ENCODE data around the gene ZNF433. TPM values are rescaled to one million over a fixed set of nuclear protein-coding genes. Genes with fewer than 3 reads are reported as not detected.
"Not testable (repeated sequence)": the region's sequence is repeated elsewhere in the genome, so short reads cannot be mapped to it uniquely, and the experiment has no call there.

Gene ZNF433
- 1 to 10 TPM; 1.2 to 1.5 TPM for total RNA-seq

DNA sequence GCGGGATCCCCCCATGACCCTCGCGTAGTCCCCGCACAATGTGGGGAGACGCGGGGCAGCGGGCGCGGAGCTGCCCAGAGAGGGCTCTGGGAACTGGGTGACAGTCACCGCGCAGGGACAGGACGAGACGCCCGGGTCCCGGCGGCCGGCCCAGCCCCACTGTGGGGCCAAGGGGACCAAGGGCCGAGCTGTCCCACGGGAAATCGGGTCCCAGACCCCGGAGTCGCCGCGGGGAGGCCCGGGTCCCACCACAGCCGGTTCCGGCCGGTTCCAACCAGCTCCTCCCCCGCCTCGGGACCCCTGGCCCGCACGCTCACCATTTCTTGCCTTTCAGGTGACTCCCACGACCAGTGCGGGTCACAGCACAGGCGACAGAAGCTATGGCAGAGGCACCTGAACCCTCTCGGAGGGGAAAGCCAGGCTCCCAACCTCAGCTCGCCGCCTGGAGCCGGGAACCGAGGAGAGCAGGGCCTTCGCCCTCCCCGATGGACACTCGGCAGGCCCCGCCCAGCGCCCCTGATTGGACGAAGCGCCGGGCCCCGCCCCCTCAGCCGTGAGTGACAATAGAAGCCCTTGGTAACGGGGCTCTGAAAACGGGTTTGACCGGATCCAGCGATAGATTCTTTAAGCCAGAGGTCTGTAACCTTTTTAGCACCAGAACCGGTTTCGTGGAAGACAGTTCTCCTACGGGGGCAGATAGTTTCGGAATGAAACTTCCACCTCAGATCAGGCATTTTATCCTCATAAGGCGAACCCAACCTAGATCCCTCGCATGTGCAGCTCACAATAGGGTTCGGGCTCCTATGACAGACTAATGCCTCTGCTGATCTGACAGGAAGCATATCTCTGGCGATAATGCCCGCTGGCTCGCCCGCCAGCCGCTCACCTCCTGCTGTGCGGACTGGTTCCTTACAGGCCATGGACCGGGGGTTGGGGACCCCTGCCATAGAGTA lies at the start of gene ZNF433:
Gene ZNF433 (minus strand): TSS at position 460 of the 953 bp plus-strand sequence. CDS start 140 bp downstream, at position 320.
- DNase-seq (peak; percentile 89), ATAC-seq (peak; percentile 97)
- POLR2A ChIA-PET = interaction anchor here (0.8 to 1.7 kb wide), 2 partner anchors 47 to 459 kb away, joined by 4 to 8 read pairs; no protein-coding TSS in a partner anchor
- CTCF ChIA-PET = interaction anchor here (0.6 to 1.8 kb wide), 7 partner anchors 24 to 350 kb away, joined by 3 to 6 read pairs (median 3); partner anchors contain the start of gene ZNF700
- Mint-ChIP-seq H3K9me3 (ENCODE audit: low read depth) (peaks cover 2% of the 10 kb centered on the region), H3K36me3 (ENCODE audit: low read depth) (no peaks in the 10 kb centered on the region), H3K27ac (peak within 1 kb of the TSS; percentile 82), H3K4me1 (peaks cover 9% of the 10 kb centered on the region), H3K27me3 (peaks cover 3% of the 10 kb centered on the region), H3K4me3 (peak within 1 kb of the TSS; percentile 77)
- intact Hi-C loops (cut with DNase I, micrococcal nuclease) = loop anchor here (1.0 to 5.0 kb wide), 3 partner anchors 33 to 112 kb away; no protein-coding TSS in a partner anchor

DNA sequence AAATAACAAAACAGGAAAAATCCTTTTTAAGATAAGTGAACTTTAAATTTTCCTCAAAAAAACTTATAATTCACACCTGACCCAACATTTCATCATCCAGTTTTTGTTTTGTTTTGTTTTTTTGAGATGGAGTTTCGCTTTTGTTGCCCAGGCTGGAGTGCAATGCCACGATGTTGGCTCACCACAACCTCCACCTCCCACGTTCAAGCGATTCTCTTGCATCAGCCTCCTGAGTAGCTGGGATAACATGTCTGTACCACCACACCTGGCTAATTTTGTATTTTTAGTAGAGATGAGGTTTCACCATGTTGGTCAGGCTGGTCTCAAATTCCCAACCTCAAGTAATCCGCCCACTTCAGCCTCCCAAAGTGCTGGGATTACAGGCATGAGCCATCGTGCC lies 47.9 kb upstream of the ZNF433 start:
- POLR2A ChIA-PET; CTCF ChIA-PET; H3K27me3 Mint-ChIP-seq; intact Hi-C loops (cut with DNase I, micrococcal nuclease); ATAC-seq; H3K4me3 Mint-ChIP-seq; H3K27ac Mint-ChIP-seq; H3K4me1 Mint-ChIP-seq: not testable (repeated sequence)
- peaks cover 23% of the 10 kb centered on the region for H3K36me3 Mint-ChIP-seq (ENCODE audit: low read depth)
- DNase-seq = peak; percentile 32
- peaks cover 17% of the 10 kb centered on the region for H3K9me3 Mint-ChIP-seq (ENCODE audit: low read depth)

DNA sequence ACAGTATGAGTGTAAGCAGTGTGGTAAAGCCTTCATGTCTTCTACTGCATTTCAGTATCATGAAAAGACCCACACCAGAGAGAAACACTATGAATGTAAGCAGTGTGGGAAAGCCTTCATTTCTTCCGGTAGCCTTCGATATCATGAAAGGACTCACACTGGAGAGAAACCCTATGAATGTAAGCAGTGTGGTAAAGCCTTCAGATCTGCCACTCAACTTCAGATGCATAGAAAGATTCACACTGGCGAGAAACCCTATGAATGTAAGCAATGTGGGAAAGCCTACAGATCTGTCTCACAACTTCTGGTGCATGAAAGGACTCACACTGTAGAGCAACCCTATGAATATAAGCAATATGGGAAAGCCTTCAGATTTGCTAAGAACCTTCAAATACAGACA lies 41.9 kb upstream of the ZNF433 start:
- DNase-seq (no peak), ATAC-seq (no peak)
- ChIA-PET CTCF (interaction anchor here (0.6 kb wide), 1 partner anchor 116 kb away, joined by 3 read pairs; no protein-coding TSS in a partner anchor), POLR2A (no interaction called here)
- no peaks in the 10 kb centered on the region for H3K27me3 Mint-ChIP-seq
- no peaks in the 10 kb centered on the region for H3K4me1 Mint-ChIP-seq
- peaks cover 44% of the 10 kb centered on the region for H3K9me3 Mint-ChIP-seq (ENCODE audit: low read depth)
- no peak overlapping the region for H3K4me3 Mint-ChIP-seq
- intact Hi-C loops (cut with DNase I, micrococcal nuclease) = loop anchor here in 1 of 2 experiments (5.0 kb wide), 1 partner anchor 110 kb away; no protein-coding TSS in a partner anchor
- H3K27ac Mint-ChIP-seq = no peak overlapping the region
- peaks cover 63% of the 10 kb centered on the region for H3K36me3 Mint-ChIP-seq (ENCODE audit: low read depth)

DNA sequence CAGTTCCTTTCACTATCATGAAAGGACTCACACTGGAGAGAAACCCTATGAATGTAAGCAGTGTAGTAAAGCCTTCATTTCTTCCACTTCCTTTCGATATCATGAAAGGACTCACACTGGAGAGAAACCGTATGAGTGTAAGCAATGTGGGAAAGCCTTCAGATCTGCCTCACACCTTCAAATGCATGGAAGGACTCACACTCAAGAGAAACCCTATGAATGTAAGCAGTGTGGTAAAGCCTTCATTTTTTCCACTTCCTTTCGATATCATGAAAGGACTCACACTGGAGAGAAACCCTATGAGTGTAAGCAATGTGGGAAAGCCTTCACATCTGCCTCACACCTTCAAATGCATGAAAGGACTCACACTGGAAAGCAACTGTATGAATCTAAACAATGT lies 40.9 kb upstream of the ZNF433 start:
- intact Hi-C loops (cut with DNase I, micrococcal nuclease) = loop anchor here in 1 of 2 experiments (5.0 kb wide), 1 partner anchor 111 kb away; no protein-coding TSS in a partner anchor
- CTCF ChIA-PET, H3K4me3 Mint-ChIP-seq, H3K4me1 Mint-ChIP-seq, POLR2A ChIA-PET, DNase-seq, H3K27ac Mint-ChIP-seq, ATAC-seq, H3K27me3 Mint-ChIP-seq: not testable (repeated sequence)
- Mint-ChIP-seq H3K36me3 (ENCODE audit: low read depth) (peaks cover 61% of the 10 kb centered on the region), H3K9me3 (ENCODE audit: low read depth) (peaks cover 41% of the 10 kb centered on the region)

DNA sequence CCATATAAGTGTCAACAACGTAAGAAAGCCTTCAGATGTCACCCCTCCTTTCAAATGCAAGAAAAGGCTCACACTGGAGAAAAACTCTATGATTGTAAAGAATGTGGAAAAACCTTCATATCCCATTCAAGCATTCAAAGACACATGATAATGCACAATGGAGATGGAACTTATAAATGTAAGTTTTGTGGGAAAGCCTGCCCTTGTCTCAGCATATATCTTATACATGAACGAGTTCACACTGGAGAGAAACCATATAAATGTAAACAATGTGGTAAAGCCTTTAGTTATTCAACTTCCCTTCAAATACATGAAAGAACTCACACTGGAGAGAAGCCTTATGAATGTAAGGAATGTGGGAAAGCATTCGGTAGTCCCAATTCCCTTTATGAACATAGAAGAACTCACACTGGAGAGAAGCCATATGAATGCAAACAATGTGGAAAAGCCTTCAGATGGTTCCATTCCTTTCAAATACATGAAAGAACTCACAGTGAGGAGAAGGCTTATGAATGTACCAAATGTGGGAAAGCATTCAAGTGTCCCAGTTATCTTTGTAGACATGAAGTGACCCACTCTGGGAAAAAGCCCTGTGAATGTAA lies 40.2 kb upstream of the ZNF433 start:
- peaks cover 40% of the 10 kb centered on the region for H3K9me3 Mint-ChIP-seq (ENCODE audit: low read depth)
- ATAC-seq (no peak), DNase-seq (no peak)
- intact Hi-C loops (cut with DNase I, micrococcal nuclease) = loop anchor here in 1 of 2 experiments (5.0 kb wide), 1 partner anchor 112 kb away; no protein-coding TSS in a partner anchor
- CTCF ChIA-PET = no interaction called here
- H3K4me1 Mint-ChIP-seq = no peaks in the 10 kb centered on the region
- POLR2A ChIA-PET = no interaction called here
- no peak overlapping the region for H3K27ac Mint-ChIP-seq
- H3K27me3 Mint-ChIP-seq = no peaks in the 10 kb centered on the region
- peaks cover 64% of the 10 kb centered on the region for H3K36me3 Mint-ChIP-seq (ENCODE audit: low read depth)
- no peak overlapping the region for H3K4me3 Mint-ChIP-seq

DNA sequence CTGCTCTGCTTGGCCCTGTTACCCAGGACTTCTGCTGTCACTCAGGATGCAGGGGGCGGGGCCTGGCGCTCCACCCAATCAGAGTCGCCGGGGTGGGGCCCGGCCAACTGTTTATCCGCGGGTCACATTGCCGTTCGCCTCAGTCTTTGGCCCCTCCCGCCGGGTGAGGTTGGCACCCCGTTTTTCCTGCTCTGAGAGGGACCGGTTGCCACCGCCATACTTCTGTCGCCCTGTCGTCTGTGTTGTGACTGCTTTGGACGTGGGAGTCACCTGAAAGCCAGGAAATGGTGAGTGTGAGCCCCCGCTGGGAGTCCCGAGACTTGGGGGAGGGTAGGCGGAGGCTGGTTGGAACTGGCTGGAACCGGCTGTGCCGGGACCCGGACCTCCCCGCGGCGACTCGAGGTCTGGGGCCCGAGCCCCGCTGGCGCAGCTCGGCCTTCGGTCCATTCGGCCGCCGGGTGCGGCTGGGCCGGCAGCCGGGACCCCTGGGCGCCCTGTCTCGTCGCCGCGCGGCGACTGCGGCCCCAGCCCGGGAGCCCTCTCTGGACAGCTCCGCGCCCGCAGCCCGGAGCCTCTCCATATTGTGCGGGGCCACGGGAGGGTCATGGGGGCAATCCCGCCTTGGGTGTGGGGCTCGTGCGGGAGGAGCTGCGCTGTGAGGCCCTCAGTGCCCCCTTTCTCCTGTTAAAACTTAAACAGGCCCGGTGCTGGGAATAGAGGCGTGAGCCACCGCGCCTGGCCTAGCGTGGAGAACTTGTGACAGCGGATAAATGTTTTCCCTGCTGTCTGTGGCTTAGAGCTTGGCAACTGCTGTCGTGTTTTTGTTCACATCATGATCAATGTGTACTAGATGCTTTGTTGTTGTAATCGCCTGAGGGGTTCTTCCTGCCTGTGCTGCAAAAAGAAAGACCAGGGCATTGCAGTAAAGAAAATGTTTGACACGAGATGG lies 29.4 kb upstream of the ZNF433 start, which contains the start of gene ZNF844:
Gene ZNF844 (plus strand): TSS at position 142 of the 949 bp plus-strand sequence. CDS start 143 bp downstream, at position 285.
- peaks cover 4% of the 10 kb centered on the region for H3K9me3 Mint-ChIP-seq (ENCODE audit: low read depth)
- ChIA-PET POLR2A (no interaction called here), CTCF (interaction anchor here (0.7 to 1.2 kb wide), 3 partner anchors 76 to 267 kb away, joined by 3 to 4 read pairs (median 3); partner anchors contain the start of genes ZNF20 and ZNF491)
- H3K27me3 Mint-ChIP-seq = no peaks in the 10 kb centered on the region
- H3K4me3 Mint-ChIP-seq = peak within 1 kb of the TSS; percentile 79
- DNase-seq (peak; percentile 91), ATAC-seq (peak; percentile 94)
- peaks cover 22% of the 10 kb centered on the region for H3K36me3 Mint-ChIP-seq (ENCODE audit: low read depth)
- peak within 1 kb of the TSS; percentile 86 for H3K27ac Mint-ChIP-seq
- H3K4me1 Mint-ChIP-seq = peaks cover 5% of the 10 kb centered on the region
- intact Hi-C loops (cut with DNase I, micrococcal nuclease) = loop anchor here in 1 of 2 experiments (2.0 kb wide), 1 partner anchor 140 kb away; the partner anchor contains the start of gene ZNF700

DNA sequence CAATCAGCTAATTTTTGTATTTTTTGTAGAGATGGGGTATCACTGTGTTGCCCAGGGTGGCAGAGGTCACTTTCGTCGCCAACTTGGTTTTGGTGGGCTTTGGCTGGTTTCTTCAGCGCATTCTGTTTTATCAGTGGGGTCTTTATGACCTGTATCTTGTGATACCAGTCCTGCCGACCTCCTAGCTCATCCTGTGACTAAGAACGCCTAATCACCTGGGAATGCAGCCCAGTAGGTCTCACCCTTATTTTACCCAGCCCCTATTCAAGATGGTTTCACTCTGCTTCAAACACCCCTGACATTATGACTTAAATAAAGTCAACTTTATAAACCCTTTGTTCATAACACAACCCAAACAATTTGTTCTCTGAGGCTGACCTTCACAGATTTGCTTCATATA lies 20.3 kb upstream of the ZNF433 start:
- Mint-ChIP-seq H3K27ac (no peak overlapping the region), H3K36me3 (ENCODE audit: low read depth) (peaks cover 3% of the 10 kb centered on the region), H3K9me3 (ENCODE audit: low read depth) (no peaks in the 10 kb centered on the region), H3K27me3 (peaks cover 12% of the 10 kb centered on the region), H3K4me3 (no peak overlapping the region), H3K4me1 (peaks cover 15% of the 10 kb centered on the region)
- ChIA-PET POLR2A (no interaction called here), CTCF (interaction anchor here (0.5 to 2.2 kb wide), 6 partner anchors 24 to 258 kb away, joined by 3 to 7 read pairs (median 4); partner anchors contain the start of genes ZNF136, ZNF20 and ZNF491)
- no peak for ATAC-seq
- intact Hi-C loops (cut with DNase I, micrococcal nuclease) = loop anchor here (1.0 to 5.0 kb wide), 4 partner anchors 68 to 258 kb away; no protein-coding TSS in a partner anchor
- DNase-seq = no peak

DNA sequence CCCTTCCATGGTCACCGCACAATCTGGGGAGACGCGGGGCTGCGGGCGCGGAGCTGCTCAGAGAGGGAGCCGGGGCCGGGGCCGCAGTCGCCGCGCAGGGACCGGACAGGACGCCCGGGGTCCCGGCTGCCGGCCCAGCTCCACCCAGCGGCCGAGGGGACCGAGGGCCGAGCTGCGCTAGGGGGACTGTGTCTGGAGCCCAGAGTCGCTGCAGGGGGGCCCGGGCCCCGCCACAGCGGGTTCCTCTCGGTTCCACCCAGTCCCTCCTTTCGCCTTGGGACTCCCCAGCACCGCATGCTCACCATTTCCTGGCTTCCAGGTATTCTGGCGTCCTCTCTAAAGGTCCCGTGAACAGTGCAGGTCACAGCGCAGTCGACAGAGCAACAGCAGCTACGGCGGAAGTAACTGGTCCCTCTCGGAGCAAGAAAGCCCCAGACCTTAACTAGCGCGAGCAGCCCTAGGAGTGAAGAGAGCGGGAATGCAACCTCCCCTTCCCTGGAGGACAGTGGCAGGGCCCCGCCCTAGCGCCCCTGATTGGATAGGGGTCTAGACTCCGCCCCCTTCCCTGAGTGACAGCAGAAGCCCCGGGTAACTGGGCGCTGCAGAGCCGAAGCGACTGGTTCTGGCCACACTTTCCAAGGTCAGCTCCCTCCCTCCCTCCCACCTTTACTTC lies 17.2 kb upstream of the ZNF433 start, which contains the start of gene ZNF878:
Gene ZNF878 (minus strand): TSS at position 465 of the 673 bp plus-strand sequence. CDS start 160 bp downstream, at position 305.
- peaks cover 14% of the 10 kb centered on the region for H3K27me3 Mint-ChIP-seq
- ATAC-seq (peak; percentile 95), DNase-seq (peak; percentile 82)
- H3K27ac Mint-ChIP-seq = peak within 1 kb of the TSS; percentile 2
- H3K4me3 Mint-ChIP-seq = peak within 1 kb of the TSS; percentile 66
- H3K9me3 Mint-ChIP-seq (ENCODE audit: low read depth) = no peaks in the 10 kb centered on the region
- peaks cover 9% of the 10 kb centered on the region for H3K4me1 Mint-ChIP-seq
- ChIA-PET CTCF (interaction anchor here (0.6 to 1.3 kb wide), 6 partner anchors 38 to 224 kb away, joined by 3 to 5 read pairs (median 3); no protein-coding TSS in a partner anchor), POLR2A (interaction anchor here (0.5 kb wide), 1 partner anchor 27 kb away, joined by 3 read pairs; no protein-coding TSS in a partner anchor)
- H3K36me3 Mint-ChIP-seq (ENCODE audit: low read depth) = peaks cover 5% of the 10 kb centered on the region
- intact Hi-C loops (cut with DNase I, micrococcal nuclease) = loop anchor here in 1 of 2 experiments (1.0 to 2.0 kb wide), 3 partner anchors 52 to 128 kb away; no protein-coding TSS in a partner anchor

DNA sequence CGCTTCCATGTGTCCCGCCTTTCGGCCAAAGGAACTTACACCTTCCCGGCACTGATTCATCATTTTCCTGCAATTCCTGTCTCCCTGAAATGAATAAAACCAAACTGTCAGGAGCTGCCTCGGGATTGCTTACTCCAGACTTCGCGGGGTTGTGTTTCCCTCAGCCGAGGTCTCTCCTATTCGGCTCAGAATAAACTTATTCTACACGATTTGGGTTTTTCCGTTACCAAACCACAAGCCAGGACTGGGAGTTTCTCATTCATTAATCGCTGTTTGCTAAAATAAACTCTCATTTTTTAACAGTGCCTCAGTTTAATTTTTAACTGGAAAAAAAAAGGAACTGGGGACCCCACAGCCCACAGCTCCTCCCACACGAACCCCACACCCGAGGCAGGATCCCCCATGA lies 16.6 kb upstream of the ZNF433 start:
- POLR2A ChIA-PET = no interaction called here
- Mint-ChIP-seq H3K27ac (peak overlapping the region; percentile 2), H3K27me3 (peaks cover 14% of the 10 kb centered on the region), H3K4me1 (peaks cover 9% of the 10 kb centered on the region), H3K36me3 (ENCODE audit: low read depth) (peaks cover 7% of the 10 kb centered on the region), H3K9me3 (ENCODE audit: low read depth) (no peaks in the 10 kb centered on the region), H3K4me3 (peak overlapping the region; percentile 66)
- intact Hi-C loops (cut with DNase I, micrococcal nuclease) = loop anchor here in 1 of 2 experiments (1.0 to 2.0 kb wide), 2 partner anchors 51 to 88 kb away; no protein-coding TSS in a partner anchor
- DNase-seq = peak; percentile 15
- CTCF ChIA-PET = interaction anchor here (0.6 to 1.3 kb wide), 5 partner anchors 89 to 224 kb away, joined by 3 to 5 read pairs (median 3); no protein-coding TSS in a partner anchor
- no peak for ATAC-seq

Data from activated CD4-positive, alpha-beta T cell treated with anti-CD3 and anti-CD28 coated beads for 36 hours (primary cell).